Coronary artery (tissue), 2 donors: ENCODE measurements around the gene MRPL24.

Experiments used
- DNase-seq: peaks from one replicate; pipeline ENCODE4 v3.0.0-alpha.2; 2017; ENCODE audit warnings: low spot score
- H3K27ac ChIP-seq, 2 donors: fragments of 200-600 bp; sonication (generic); one replicate each; pipeline ENCODE4 v1.5.1; 2016 to 2019
- H3K4me3 ChIP-seq: fragments of 200-600 bp; sonication (generic); 2 replicates; pipeline ENCODE4 v1.5.1; 2016; ENCODE audit warnings: mild to moderate bottlenecking, moderate library complexity
- CTCF ChIP-seq: fragments of 200-600 bp; sonication (generic); IDR thresholded peaks from one replicate; pipeline ENCODE4 v1.5.1; 2019; ENCODE audit warnings: antibody characterized with exemption

MRPL24 gene

GRCh38 chr1:156721131-156721530 lies 19.8 kb downstream of the MRPL24 start:
- DNase-seq, result no peak
- no peak overlapping the region for H3K4me3 ChIP-seq
- H3K27ac ChIP-seq, result no peak overlapping the region
- TF ChIP-seq CTCF, result no peak

- no peak for DNase-seq
- TF ChIP-seq CTCF, result no peak
These were observed 23.5 kb downstream of the MRPL24 start for GRCh38 chr1:156717351-156717750.

GRCh38 chr1:156714830-156715229 lies 26.1 kb downstream of the MRPL24 start:
- no peak for DNase-seq
- H3K27ac ChIP-seq, result no peak overlapping the region
- H3K4me3 ChIP-seq, result no peak overlapping the region
- no peak for TF ChIP-seq CTCF

More at GRCh38 chr1:156717351-156717750, 23.5 kb downstream of the MRPL24 start:
- Histone ChIP-seq H3K27ac (no peak overlapping the region), H3K4me3 (no peak overlapping the region)

- no peak for DNase-seq
- Histone ChIP-seq H3K4me3 (no peak overlapping the region), H3K27ac (no peak overlapping the region)
- no peak for TF ChIP-seq CTCF
These were observed 28.3 kb downstream of the MRPL24 start for GRCh38 chr1:156712626-156713025.

GRCh38 chr1:156711011-156711817 lies 29.7 kb downstream of the MRPL24 start:
- DNase-seq, result no peak
- Histone ChIP-seq H3K27ac (no peak overlapping the region), H3K4me3 (no peak overlapping the region)
- TF ChIP-seq CTCF, result no peak

GRCh38 chr1:156709757-156710489 lies 31.0 kb downstream of the MRPL24 start:
- no peak overlapping the region for H3K4me3 ChIP-seq
- peak; percentile 88 for DNase-seq
- TF ChIP-seq CTCF, result no peak
- peak overlapping the region; percentile 16 to 89 for H3K27ac ChIP-seq
